NOMO-1 treated with DMSO at 0.1 percent for 48 hours (cell line): ENCODE data around the gene LZTR1.
"Not testable (repeated sequence)": the region's sequence is repeated elsewhere in the genome, so short reads cannot be mapped to it uniquely, and the experiment has no call there.

ENCODE experiments used
- DNase-seq: peaks from one replicate; lab custom pipeline; 2025; ENCODE audit not compliant: unreplicated experiment; lab: John Stamatoyannopoulos, UW

Gene LZTR1

DNA sequence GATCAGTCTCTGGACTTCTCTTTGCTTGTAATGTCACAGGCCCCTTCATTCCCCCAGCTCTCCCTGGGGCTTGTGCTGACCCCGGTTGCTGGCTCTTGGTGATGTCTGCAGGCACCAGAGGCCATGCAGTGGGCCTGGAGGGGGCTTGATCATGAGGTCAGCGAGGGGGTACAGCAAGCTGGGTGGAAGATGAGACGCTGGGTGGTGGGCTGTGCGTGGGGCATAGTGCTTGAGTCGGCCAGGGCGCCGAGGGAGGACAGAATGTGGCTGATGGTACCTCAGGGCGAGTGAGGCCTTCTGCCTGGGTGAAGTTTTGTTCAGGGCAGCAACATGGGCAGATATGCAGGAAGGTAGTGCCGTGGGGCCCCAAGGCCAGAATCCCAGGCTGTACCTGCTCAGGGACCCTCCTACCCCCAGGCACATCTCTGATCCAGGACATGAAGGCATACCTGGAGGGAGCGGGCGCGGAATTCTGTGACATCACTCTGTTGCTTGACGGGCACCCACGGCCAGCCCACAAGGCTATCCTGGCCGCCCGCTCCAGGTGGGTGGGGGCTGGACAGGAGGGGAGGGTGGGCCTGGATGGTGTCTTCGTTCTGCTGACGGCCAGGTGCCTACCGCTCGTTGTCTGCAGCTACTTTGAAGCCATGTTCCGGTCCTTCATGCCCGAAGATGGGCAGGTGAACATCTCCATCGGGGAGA lies 13.4 kb downstream of the LZTR1 start:
- no peak for DNase-seq

DNA sequence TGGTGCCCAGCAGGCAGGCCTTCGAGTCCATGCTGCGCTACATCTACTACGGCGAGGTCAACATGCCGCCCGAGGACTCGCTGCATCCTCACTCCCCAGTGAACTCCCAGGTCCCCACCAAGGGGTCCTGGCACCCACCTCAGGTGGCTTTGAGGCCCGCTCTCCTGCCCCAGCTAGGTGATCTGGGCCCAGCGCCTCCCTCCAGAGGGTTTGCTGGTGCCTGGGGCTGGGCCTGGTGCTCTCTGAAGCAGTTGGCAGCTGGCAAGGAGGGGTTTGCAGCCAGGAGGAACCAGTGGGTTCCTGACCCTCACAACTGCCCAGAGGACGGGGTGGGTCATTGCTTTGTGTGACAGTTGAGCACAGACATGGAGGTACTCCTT lies 13.9 kb downstream of the LZTR1 start:
- DNase-seq: no peak

DNA sequence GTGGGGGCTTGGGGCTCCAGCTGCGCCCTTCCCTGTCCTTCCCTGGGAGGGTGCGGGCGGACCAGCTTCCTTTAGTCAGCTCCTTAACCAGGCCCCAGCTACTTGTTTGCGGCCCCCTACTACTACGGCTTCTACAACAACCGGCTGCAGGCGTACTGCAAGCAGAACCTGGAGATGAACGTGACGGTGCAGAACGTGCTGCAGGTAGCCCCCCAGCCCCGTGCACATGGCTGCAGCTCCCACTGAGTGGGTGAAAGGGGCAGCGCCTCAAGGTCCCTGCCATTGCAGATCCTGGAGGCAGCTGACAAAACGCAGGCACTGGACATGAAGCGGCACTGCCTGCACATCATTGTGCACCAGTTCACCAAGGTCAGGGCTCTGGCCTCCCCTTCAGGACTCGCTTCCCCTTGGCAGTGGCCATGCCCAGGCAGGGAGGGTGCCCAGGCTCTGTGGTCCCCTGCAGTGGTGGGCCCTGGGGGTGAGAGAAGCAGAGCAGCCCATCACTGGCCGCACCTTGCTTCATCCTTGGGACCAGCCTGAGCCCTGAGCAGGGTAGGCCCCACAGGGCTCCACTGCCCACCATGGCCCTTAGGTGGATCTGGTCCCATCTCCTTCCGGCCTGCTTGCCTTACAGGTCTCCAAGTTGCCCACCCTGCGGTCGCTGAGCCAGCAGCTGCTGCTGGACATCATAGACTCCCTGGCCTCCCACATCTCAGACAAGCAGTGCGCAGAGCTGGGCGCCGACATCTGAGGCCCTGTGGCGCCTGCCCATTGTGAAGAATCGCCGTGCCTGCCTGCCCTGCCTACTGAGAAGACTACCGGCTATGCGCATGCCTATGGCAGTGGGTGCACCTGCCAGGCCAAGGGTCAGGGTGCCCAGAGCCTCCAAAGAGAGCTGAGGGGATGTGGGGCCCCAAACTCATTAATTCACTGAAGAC lies 14.8 kb downstream of the LZTR1 start:
- DNase-seq: no peak

DNA sequence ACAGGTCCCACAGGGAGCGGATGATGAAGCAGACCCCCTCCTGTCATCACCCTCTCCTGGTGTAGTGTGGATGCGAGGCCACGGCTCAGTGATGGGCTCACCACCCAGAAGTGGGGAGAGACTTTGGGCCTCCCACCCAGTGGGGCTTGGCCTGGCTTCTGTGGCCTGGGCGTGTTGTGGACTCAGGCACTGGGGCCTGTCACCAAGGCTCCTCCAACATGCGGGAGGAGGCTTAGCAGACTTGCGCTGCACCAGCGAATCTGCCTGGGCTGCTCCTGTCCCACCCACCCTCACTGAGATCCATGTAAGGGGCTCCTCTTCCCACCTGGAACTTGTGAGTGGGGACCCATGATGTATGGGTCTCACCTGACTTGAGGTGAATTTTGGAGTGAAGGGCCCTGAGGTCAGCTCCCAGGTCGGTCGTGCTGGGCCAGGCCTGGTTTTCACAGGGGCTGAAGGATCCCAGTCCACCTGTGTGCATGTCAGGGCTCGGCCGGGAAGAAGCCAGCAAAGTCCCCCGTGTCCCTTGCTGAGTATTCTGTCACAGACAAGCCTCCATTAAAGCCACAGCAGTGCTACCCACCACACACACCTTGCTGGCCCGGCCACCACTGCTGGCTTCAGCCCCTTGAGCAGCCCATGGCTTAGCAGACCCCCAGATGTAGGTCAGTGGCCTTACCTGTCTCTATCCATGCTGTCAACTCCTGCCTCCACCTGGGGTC lies 15.6 kb downstream of the LZTR1 start:
- no peak for DNase-seq

DNA sequence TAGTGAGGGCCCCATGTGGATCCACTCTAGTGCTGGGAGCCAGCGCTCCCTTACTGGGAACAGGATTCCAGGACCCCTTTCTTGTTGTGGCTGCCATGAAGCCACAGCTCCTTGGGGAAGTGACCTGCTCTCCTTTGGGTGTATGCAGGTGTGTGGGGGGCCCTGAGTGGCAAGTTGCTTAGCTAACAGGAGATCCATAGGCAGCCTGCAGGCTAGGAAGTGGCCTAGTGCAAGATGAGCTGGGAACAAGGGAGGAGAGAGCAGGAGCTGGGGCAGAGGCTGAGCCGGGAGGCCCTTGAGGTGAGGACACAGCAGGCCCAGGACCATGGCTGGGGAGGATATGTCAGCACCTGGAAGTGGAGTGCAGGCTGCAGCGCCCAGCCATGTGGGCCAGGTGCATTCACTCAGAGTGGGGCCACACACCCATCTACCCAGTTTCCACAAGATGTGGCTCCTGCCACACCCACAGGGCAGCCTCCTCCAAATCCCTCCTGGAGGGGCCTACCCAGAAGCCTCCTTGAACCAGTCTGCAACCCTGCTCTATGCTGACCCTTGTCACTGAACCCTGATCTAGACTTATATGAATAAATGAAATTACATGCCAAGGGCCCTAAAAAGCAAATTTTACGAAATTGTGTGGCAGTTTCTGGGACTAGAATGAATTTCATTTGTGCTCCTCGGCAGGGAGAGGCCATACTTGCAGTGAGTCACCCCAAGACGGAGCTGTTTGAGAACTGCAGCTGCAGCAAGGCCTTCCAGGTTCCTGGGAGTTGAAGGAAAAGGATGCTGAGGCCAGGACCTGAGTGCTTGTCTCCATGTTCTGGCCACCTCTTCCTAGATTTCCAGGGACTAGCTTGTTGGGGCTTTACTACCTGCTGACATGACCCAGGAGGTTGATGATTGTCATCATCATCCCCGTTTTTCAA lies 16.6 kb downstream of the LZTR1 start:
- DNase-seq: no peak

DNA sequence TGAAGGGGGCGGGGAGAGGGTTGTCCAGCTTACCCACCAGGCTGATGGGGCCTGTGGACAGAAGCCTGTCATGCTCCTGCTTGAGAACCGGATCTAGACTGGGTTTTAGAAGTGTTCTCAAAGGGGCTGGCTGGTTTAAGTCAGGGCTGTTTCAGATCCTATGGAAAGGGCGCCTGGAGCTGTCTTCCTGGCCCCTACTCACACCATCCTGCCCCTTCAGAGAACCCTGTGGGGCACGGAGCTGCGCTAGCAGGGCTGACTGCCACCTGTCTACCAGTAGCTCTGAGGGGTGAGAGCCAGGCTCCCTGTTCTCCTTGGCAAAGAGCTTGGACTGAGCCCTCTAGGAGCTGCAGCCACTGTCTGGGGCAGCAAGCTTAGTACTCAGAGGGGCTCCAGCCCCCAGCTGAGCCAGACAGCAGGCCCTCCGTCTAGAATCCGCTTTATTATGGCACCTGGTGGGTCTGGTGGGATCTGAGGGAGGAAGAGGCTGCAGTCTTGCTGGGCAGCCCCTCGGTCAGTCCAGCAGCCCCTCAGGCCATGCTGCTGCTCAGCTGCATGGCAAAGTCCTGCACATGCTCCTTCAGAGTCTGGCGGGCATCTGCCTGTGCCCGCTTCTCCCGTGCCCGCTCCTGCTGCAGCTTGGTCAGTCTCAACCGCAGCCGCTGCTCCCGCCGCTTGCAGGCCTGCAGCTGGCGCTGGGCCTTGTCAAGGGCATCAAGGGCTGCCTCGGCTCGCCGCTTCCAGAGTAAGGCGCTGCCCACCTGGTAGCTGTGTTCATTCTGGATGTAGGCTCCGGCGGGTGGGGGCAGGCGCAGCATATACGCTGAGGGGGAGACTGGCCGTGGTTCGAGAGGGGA lies 17.5 kb downstream of the LZTR1 start:
- DNase-seq: no peak

DNA sequence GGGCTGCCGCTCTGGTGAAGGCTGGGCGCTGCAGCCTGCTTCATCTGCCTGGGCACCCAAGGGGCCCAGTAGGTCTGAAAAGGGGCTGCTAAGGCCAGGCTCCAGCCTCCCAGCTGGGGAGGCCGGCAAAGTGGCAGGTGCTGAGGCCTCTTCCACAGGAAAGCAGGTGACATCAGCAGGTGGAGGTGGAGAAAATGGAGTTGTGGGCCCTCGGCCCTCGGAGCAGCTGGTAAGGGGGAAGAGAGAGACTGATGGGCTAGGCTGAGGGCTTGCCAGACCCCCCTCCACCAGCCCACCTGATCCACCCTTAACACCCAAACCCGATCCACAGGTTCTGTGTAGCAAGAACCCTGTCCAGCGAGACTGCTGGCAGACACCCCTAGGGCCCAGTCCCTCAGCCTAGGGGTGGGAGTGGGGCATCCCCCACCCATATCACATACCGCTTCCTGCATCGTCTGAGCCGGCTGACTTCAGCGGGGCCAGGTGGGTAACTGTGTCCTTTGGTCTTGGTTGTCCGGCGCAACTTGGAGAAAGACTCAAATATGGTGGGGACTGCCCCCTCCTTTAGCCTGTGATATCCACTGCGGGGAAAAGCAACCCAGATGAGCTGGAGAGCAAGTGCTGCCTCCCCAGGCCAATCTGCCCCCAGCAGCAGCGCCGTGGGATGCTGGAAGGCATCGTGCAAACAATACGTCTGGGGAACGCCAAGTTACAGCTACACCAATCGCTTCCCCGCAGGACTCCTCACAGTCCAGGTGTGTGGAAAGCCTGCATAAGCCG lies 18.3 kb downstream of the LZTR1 start:
- DNase-seq: no peak

DNA sequence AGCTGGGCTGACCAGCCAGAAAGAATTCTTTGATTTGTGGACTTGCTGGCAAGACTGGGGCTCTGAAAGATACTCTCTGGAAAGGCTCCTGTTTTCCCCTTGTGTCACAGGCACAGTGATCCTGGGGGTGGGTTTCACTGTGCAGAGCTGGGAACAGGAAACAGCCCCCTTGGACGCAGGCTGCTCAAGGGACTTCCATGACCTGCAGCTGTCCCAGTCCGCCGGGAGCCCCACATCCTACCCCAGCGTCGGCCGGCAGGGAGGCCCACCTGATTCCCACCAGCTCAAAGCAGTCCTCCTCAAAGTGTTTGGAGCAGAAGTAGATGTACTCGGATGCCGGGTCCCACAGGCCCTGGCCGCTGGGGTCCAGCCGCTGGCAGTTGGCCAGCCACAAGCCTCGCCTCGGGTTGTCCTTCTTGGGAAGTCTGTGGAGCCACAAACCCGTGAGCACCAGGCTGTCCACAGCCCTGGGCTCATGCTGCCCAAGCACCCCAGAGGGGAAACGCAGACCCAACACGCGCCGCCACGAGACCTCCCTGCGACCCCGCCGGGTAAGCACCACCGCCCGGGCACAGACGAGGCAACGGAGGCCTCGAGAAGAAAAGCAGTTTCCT lies 19.0 kb downstream of the LZTR1 start:
- no peak for DNase-seq

DNA sequence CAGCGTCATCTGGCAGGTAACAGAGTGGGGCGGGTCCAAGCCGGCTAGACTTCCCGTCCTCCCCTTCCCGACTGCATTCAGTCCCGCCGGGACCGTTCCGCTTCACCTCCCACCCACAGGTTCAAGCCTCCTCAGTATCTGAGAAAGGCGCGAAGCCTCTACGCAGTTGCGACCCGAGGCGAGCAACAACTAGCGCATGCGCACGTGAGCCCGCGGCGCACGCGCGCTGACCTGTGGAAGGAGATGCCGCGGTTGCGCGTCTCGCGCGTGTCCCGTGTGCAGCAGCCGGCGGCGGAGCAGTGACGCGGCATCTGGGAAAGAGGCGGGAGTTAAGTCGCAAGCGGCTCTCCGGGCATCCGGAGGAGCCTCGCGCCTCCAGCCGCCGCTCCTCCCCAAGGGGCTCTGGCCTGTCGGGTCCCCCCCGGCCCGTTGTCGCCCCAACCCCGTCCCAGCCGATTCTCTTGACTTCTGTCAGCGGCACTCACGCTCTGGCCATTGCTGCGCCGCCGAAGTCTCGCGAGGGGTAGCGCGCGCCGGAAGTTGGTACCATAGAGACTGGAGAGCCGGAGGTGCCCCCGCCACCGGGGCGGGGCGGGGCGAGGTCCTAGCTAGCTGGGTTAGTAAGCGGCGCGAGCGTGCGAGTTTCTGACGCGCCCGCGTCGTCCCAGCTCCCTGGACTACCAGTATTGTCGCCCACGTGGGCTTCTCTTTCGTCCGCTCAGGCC lies 19.7 kb downstream of the LZTR1 start, which contains the start of gene THAP7:
TSS of gene THAP7 (minus strand) at position 518 of the 725 bp plus-strand sequence. CDS start at position 311, 207 bp downstream.
- peak; percentile 95 for DNase-seq

DNA sequence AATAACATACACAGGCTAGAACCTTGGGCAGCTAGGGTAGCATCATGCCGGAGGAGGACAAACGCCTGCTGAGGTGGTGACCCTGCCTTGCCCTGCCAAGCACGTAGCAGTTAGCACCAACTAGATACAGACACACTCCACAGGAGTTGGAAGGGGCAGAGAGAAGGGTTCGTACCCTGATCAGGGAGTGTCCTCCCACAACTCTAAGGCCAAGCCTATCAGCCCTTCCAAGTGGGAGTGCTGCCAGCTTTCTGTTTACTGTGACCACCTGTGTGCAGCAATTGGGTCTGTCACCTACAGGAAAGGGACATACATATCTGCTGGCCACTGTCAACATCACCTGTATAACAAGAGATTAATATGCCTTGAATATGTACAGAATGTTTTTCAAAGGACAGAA lies 21.7 kb downstream of the LZTR1 start:
- DNase-seq: no peak

DNA sequence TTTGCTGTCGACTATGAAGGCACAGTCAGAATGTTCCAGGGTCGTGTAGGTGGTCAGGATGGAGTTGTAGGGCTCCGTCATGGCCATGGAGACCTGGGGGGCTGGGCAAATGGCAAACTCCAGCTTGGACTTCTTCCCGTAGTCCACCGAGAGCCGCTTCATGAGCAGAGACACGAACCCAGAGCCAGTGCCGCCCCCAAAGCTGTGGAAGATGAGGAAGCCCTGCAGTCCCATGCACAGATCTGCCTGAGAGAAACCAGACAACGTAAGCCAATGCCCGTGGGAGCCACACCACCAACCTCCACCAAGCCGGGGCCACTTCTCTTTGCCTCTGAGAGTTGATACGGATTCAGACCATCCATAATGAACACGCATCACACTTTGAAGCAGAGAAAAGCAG lies 27.1 kb downstream of the LZTR1 start:
- not testable (repeated sequence) for DNase-seq

DNA sequence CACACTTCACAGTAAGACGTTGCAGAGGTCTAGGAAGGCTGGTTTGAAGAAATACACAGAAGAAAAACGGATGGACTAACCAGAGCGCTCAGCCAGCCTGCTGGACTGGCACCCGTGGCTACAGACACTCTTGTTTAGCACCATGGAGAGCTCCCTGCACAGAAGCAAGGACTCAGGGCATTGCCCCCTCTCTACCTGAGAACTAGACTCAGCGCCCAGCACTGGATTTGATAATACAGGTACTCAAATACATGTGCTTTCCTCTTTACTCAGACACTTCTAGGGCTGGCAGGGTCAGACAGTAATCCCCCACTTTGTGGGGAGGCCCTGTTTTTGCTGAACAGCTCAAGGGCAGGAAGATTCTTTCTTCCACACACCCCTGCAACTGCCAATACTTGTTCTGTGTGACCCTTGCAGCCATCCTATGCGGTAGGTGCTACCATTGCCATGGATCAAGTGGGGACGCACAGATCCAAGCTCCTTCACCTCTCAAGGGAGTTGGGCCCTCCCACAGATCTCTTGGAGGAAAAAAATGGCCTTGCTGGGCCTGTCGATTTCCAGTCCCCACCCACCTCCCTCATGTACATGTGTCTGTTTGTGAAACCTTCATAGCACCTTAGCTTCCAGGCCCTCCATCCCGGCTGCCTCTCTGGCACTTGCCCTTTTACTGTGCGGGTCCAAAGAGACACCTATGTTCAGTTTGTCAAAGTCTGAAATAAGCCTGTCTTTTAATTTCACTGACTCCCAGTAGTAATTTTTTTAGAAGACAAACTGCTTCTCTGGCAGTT lies 27.7 kb downstream of the LZTR1 start:
- DNase-seq: peak; percentile 19

DNA sequence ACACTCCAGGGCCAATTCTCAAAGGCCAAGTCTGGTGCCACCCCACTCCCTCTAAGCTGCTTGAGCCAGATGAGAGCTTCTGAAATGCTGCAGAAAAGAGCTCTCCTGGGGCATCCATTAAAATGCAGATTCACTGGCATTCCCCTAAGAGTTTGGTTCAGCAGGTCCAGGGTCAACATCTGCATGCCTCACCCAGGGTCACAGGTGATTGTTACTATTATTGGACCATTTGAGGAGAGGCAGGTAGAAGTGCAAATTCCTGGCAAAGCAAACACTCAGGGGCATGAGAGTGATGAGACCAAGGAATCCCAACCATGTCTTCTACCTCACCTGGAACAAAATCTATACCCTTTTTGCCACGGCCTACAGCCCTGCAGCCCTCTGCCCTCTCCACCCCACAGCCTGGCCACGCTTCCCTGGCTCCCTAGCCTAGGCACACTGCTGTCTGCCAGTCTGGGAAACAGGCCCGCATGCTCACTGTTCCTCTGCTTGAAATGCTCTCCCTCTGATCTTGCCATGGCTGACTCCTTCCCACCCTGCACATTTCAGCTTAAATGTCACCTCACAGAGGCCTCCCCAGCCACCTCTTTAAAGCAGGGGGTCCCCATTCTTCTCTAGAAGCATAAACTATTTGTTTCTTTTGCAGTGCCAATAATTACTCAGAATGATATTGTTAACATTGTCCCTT lies 28.5 kb downstream of the LZTR1 start:
- DNase-seq: no peak

DNA sequence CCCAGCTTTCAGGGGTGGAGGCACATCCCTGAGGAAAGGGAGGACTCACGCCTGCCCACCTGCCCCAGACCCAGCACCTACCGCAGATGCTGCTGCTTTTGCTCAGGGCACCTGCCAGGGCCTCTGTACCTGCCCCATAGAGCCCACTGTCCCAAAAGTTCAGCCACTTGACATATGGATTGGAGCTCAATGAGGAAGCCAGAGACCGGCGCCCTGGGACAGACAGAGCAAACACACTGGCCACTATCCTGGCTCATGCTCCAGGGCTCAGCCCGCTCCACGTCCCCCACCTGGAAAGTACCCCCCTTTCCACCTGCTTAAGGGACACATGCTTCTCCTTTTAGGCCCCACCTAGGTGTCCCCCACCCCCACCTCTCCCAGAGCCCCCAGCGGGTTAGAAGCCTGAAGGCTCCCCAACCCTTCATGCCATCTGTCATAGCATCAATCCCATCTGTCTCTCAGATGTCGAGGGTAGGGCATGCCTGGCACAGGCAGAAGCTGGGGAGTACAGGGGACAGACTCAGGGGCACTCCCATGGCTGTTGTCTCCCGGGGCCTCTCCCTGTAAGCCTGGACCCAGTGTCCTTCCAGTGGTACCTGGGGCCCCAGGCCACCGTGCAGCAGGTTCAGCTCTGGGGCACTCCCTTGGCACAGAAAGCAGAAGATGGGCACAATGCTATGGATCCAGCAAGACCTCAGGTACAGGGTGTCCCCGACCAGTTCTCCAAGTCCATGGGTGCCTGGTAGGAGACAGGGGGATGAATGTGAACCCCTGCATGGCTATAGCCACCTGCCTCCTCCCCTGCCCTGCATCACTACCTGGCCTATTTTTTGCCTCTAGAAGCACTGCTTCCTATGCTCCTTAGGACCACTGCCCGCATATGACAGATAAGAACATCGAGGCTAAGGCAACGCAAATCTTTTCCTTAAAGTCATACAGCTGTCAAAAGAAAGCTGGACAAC lies 30.6 kb downstream of the LZTR1 start:
- no peak for DNase-seq

DNA sequence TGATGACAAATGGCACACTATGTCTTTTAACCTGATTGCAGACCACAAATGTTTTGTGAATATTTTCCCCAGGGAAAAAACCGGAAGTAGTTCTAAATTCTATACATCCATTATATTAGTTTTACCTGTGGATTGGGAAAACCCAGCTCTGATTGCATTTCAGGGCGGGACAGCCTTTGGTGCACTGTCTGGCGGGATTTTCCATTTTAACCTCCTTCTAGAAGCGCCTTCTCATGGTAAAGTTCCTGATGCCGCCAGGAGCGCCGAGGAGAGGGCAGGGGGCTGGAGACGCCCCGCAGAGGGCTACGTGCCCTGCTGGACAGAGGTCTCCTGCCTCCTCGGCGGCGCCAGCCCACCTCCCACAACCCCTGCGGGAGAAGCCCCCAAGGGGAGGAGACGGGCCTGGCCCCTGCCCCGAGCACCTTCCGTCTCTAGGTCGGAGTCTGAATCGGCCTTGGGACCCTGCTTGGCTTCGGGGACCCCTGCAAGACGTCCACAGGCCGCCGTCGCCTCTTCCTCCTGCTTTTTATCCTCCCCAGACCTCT lies 31.6 kb downstream of the LZTR1 start:
- no peak for DNase-seq
